Thyroid gland (tissue), 4 donors: Measurements from ENCODE around the gene ICE2. TPM values are rescaled to one million over a fixed set of nuclear protein-coding genes. Genes with fewer than 3 reads are reported as not detected.

Experiments
- DNase-seq, 2 donors: peaks; one replicate each; pipeline ENCODE4 v3.0.0-alpha.2; 2019
- H3K27ac ChIP-seq, 3 donors: fragments of 200-600 bp; sonication (generic); 1 replicate in 2 of 3; 2 replicates in 1 of 3; pipeline ENCODE4 v1.5.1; 2016 to 2019; ENCODE audit warnings: mild to moderate bottlenecking in 1 of 3, moderate library complexity in 1 of 3
- H3K27me3 ChIP-seq: fragments of 200-600 bp; sonication (generic); one replicate; pipeline ENCODE4 v1.5.1; 2019
- H3K36me3 ChIP-seq, 2 donors: fragments of 200-600 bp; sonication (generic); one replicate each; pipeline ENCODE4 v1.5.1; 2016 to 2019
- H3K4me1 ChIP-seq, 2 donors: fragments of 200-600 bp; sonication (generic); one replicate each; pipeline ENCODE4 v1.5.1; 2017 to 2019
- H3K4me3 ChIP-seq, 3 donors: fragments of 200-600 bp; sonication (generic); replicated peaks in 1 of 3; 1 replicate in 2 of 3; 2 replicates in 1 of 3; pipeline ENCODE4 v1.5.1; 2016; ENCODE audit warnings: mild to moderate bottlenecking in 1 of 3
- H3K9me3 ChIP-seq: fragments of 200-600 bp; sonication (generic); one replicate; pipeline ENCODE4 v1.5.1; 2017
- POLR2A ChIP-seq, 2 donors: fragments of 450-650 bp; IDR thresholded peaks; one replicate each; pipeline ENCODE4 v1.6.1; 2017; ENCODE audit warnings: antibody characterized with exemption in 2 of 2, mild to moderate bottlenecking in 2 of 2, moderate library complexity in 1 of 2
- WGBS, 2 donors: methylation state at CpG; one replicate each; pipeline ENCODE4 v1.1.5; 2017; 5-methylcytosine and 5-hydroxymethylcytosine counted together
- intact Hi-C: fragments of 100-400 bp; cut with DNase I; formaldehyde crosslinking; loops from one replicate; pipeline ENCODE4 v1.15.1; 2023
- total RNA-seq, 4 donors: library from RNA; depleted of rRNA; stranded (reverse); fragments of >200 nt; gene quantifications; one replicate each; pipeline ENCODE4 v1.2.3, GENCODE V29; 2016
- TF ChIP-seq, protein P1 (sequence below), 6 experiments: fragments of 200-600 bp in 3 of 6; fragments of 450-650 bp in 3 of 6; sonication (generic) in 3 of 6; IDR thresholded peaks; one replicate each; pipeline ENCODE4 v1.5.1; 2016 to 2019; ENCODE audit warnings: antibody characterized with exemption in 6 of 6, mild to moderate bottlenecking in 2 of 6, inconsistent platforms in 1 of 6, moderate library complexity in 1 of 6

ICE2 gene
- total RNA-seq, 4 donors from 2014 or later, result 52.6 to 84.5 (median 59.5) TPM

DNA sequence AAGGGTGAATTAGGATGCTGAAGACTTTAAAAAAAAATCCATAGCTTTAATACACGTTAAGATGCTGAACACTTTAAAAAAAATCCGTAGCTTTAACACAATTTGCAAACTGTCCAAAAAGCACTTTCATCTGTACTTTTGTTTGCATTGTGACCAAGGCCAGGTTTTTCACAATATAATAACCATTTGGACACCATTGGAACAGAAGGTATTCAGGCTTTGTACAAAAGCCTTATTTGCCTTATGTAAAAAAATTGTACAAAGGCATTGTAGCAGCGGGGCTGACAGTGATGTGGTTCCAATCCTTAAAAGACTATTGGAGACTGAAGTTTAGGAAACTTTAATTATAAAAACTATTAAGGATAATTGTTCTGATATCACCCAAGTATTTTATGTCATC is 15.2 kb upstream of the ICE2 start:
- no peaks in the 10 kb centered on the region for H3K9me3 ChIP-seq
- no peaks in the 10 kb centered on the region for H3K27me3 ChIP-seq
- WGBS, 2 donors, result 82 to 84% methylated on average over 3 of the region's 3 CpGs
- H3K4me1 ChIP-seq, result no peaks in the 10 kb centered on the region
- H3K27ac ChIP-seq, result no peak overlapping the region
- intact Hi-C loops, result no loop called here
- TF ChIP-seq, protein P1, sequence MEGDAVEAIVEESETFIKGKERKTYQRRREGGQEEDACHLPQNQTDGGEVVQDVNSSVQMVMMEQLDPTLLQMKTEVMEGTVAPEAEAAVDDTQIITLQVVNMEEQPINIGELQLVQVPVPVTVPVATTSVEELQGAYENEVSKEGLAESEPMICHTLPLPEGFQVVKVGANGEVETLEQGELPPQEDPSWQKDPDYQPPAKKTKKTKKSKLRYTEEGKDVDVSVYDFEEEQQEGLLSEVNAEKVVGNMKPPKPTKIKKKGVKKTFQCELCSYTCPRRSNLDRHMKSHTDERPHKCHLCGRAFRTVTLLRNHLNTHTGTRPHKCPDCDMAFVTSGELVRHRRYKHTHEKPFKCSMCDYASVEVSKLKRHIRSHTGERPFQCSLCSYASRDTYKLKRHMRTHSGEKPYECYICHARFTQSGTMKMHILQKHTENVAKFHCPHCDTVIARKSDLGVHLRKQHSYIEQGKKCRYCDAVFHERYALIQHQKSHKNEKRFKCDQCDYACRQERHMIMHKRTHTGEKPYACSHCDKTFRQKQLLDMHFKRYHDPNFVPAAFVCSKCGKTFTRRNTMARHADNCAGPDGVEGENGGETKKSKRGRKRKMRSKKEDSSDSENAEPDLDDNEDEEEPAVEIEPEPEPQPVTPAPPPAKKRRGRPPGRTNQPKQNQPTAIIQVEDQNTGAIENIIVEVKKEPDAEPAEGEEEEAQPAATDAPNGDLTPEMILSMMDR (IDR thresholded peaks at IDR 0.05), result no peak
- TF ChIP-seq POLR2A (IDR thresholded peaks at IDR 0.05), result no peak
- DNase-seq, result no peak
- no peak overlapping the region for H3K4me3 ChIP-seq
- H3K36me3 ChIP-seq, result peaks cover under 1 to 7% of the 10 kb centered on the region in 2 donors

DNA sequence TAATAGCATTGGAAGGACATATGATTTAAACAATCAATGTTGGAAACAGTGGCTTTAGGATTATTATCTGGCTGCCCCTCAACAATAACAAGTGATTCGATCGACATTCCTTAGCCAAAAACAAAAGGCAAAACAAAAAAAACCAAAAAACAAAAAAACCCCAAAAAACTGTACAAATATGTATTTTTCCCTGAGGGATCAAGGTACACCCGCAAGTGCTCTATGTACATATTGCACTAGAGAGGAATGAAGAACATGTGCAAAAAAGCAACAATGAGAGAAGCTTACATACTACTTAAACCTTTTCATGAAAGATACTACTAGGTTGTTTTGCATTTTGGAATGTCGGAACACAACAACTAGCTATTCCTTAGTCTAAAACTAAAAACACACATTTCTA is 14.2 kb upstream of the ICE2 start:
- Histone ChIP-seq H3K4me3 (no peak overlapping the region), H3K9me3 (no peaks in the 10 kb centered on the region), H3K27me3 (no peaks in the 10 kb centered on the region), H3K4me1 (no peaks in the 10 kb centered on the region), H3K27ac (no peak overlapping the region), H3K36me3 (peaks cover 0 to 7% of the 10 kb centered on the region in 2 donors)
- 95 to 96% methylated on average over 4 of the region's 4 CpGs for WGBS, 2 donors
- intact Hi-C loops, result no loop called here
- no peak for DNase-seq
- TF ChIP-seq, protein P1 (IDR thresholded peaks at IDR 0.05), result no peak
- no peak for TF ChIP-seq POLR2A (IDR thresholded peaks at IDR 0.05)

DNA sequence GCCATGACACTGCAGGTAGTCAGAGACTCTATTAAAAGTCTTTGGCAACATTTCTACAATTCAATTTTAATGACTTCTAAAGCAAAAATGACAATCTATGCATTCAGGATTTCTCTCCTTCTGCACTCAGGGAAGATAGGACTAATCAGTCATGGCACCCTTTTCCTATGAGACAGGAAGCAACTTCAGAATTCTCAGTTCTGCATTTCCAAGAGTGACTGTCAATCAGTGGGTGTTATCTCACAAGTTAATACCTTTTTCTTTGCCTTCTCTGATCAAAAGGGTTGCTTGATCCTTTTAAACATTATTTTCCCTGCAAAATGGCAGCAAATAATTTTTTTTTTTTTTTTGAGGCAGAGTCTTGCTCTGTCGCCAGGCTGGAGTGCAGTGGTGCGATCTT is 7.8 kb upstream of the ICE2 start:
- no peaks in the 10 kb centered on the region for H3K9me3 ChIP-seq
- no peaks in the 10 kb centered on the region for H3K4me1 ChIP-seq
- no peak overlapping the region for H3K27ac ChIP-seq
- TF ChIP-seq POLR2A (IDR thresholded peaks at IDR 0.05), result no peak
- TF ChIP-seq, protein P1 (IDR thresholded peaks at IDR 0.05), result no peak
- WGBS, 2 donors, result 98% methylated on average over 2 of the region's 2 CpGs
- H3K36me3 ChIP-seq, result no peaks in the 10 kb centered on the region
- no peak for DNase-seq
- no peak overlapping the region for H3K4me3 ChIP-seq
- H3K27me3 ChIP-seq, result no peaks in the 10 kb centered on the region
- intact Hi-C loops, result no loop called here

DNA sequence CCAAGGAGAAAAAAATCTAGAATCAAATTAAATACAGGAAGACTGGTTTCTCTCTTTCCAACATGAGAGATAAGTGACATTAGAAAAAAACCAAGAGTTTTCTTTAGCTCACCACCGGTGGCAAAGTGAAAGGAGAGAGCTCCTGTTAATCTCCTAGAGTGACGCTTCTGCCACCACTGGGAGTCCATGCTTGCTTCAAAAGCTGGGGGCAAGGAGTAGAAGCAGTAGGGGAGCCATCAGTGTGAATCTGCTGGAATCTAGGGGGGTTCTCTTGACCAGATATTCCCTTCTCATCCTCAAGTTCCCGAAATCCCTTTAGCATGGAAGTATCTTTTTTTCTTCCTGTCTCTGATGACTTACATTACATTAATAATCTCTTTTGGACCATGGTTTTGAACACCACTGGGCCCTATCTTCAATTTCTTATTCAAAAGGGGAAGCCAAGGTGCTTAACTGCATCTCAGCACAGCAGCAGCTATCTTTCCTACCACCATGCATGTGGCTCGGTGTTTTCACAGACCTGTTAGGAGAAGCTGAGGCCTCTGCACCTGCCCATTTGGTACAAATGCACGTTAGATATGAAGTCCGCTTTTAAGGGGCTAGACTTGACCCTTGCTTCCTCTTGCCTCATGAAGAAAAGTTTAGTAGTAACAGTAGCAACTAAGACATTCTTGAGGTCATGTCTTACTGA is 6.6 kb upstream of the ICE2 start:
- no peaks in the 10 kb centered on the region for H3K36me3 ChIP-seq
- H3K4me1 ChIP-seq, result peaks cover 4 to 9% of the 10 kb centered on the region in 2 donors
- no peak for DNase-seq
- no peak overlapping the region for H3K4me3 ChIP-seq
- H3K27ac ChIP-seq, result no peak overlapping the region
- TF ChIP-seq POLR2A (IDR thresholded peaks at IDR 0.05), result no peak
- TF ChIP-seq, protein P1 (IDR thresholded peaks at IDR 0.05), result no peak
- no peaks in the 10 kb centered on the region for H3K27me3 ChIP-seq
- H3K9me3 ChIP-seq, result no peaks in the 10 kb centered on the region
- intact Hi-C loops, result no loop called here
- WGBS, 2 donors, result 77 to 81% methylated on average over 6 of the region's 6 CpGs

DNA sequence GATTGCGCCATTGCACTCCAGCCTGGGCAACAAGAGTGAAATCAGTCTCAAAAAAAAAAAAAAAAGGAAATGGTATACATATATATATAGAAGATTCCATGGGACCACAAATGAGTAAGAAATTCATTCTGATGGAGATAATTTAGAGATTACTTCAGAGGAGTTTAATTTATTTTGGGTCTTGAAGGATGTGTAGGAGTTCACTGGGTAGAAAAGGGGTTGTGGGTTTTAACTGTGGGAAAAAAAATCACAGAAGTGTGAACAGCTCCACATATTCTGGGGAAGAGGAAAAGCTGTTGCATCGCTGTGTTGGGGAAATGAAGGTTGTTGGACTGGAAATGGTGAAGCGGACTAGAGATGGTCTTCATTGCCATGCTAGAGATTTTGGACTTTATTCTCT is 4.1 kb upstream of the ICE2 start:
- Histone ChIP-seq H3K9me3 (no peaks in the 10 kb centered on the region), H3K4me3 (no peak overlapping the region), H3K36me3 (no peaks in the 10 kb centered on the region), H3K4me1 (peaks cover 15 to 19% of the 10 kb centered on the region in 2 donors), H3K27me3 (no peaks in the 10 kb centered on the region), H3K27ac (no peak overlapping the region)
- intact Hi-C loops, result no loop called here
- WGBS, 2 donors, result 95 to 98% methylated on average over 3 of the region's 3 CpGs
- no peak for DNase-seq
- no peak for TF ChIP-seq POLR2A (IDR thresholded peaks at IDR 0.05)
- TF ChIP-seq, protein P1 (IDR thresholded peaks at IDR 0.05), result no peak
